ACHN (cell line): ENCODE results near the gene TUB.

Experiments
- DNase-seq: peaks from one replicate; pipeline ENCODE4 v3.0.0-alpha.2; 2015
- in situ Hi-C: cut with HindIII; loops from 2 replicates; pipeline ENCODE4 v1.10.0; 2017; ENCODE audit warnings: low sequenced_read_pairs, low pct_ligation_motif_present, low pct_unique_long_range_greater_than_20kb

The TUB gene

DNA sequence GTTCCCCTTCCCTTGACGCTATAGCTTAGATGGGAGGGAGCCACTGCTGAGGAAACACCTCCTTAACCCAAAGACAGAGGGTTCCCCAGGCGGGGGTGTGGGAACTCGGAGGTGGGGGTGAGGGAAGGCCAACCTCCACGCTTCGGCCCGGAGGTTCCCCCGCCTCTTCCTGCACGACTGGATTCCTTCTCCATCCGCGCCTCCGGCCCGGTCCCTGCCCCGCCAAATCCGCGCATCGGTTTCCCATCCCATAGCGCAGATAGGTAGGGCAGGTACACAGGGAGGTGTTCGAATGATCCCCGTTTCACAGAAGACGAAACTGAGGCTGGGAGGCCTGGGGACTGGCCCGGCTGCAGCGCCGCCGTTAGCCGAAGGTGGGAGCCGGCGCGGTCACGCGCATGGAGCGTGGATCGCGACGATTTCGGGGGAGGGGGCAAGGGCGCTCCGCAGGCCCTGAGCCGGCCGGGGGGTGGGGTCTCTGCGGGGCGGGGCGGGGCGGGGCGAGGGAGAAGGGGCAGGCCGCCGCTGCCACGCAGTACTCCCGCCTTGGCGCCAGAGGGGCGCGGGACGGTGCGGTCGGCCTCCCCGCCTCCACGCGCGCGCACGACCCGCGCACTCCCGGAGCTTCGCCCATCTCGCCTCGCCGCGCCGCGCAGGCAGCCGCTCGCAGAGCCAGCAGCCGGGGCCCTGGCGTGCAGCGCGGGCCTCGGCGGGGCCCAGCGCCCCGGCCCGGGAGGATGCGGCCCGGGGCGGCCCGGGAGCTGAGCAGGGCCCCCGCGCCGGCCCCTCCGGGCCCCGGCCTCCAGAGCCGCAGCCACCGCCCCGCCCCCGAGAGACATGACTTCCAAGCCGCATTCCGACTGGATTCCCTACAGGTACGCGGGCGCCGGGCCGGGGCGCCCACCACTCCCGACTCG is at the start of gene TUB:
TUB (plus strand) TSS at position 538 of the 917 bp plus-strand sequence; CDS start at position 838, 300 bp downstream.
- in situ Hi-C loops, result no loop called here
- DNase-seq, result no peak

GRCh38 chr11:8031248-8032115 is 49.5 kb upstream of the TUB start:
- DNase-seq, result no peak
- in situ Hi-C loops, result no loop called here

- no peak for DNase-seq
- in situ Hi-C loops, result no loop called here
Measured at GRCh38 chr11:8032122-8032521, 48.9 kb upstream of the TUB start.

DNA sequence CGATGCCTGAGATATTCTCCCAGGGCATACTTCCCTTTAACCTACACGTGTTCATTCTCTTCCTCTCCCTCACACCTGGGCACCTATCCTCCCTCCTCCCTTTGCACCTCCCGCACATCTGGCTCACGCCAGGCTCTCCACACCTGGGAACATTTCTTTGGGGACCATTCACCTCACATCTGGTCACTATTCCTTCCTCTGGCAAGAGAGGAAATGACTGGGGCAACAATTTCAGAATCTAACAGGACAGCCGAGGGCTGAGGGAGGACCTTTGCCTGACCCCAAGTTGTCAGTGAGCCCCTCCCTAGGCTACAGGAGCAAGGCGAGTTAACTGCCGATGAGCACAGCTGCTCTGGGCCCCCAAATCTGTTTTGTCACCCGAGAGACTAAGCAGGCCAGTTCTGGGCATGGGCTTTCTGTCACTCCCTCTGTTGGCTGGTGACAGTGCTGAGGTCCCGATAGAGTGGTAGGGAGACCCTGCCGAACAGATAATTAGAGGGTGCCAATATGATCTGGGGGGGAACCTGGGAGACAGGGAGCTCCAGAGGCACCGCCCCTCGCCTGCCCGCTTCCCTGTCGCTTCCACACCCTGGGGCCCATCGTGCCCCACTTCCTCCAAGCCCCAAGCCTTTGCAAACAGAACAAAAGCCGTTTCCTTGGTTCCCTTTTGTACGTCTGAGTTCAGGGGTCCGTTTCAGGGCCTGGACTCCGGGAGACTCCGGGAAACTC is 48.3 kb upstream of the TUB start:
- in situ Hi-C loops, result no loop called here
- DNase-seq, result no peak

DNA sequence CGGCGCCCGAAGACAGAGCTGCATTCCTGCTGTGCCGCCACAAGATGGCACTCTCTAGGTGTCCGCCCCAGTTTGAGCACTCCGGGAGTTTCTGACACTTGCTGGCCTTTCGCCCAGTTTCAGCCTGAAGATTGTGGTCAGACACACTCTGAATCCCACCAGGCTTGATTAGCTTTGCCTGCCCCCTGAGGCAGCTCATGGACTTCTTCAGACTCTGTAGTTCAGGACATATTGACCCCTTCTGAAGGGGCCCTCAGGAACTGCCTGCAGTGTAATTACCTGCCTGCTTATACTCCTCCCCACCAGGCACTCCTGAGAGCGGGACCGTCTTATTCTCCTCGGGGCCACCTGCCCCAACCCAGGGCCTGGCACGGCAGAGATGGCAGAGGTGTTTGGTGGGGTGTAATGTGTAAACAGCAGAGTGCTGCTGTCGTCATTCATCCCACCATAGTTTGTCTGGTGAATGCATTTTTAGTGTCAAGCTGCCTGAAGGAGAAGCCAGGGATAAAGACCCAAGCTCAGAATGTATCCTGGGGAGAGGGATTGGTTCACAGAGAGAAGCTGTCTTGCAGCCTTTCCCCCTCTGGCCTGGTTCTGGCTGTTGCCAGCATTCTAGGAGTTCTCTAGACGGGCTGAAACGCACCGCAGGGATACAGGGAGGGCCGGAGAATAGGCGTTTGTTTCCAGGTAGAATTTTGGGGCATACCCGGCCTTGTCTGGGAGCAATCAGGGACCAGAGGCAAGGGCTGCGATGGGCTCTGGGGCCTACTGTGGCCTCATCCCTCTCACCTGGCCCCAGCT is 47.5 kb upstream of the TUB start:
- in situ Hi-C loops, result no loop called here
- DNase-seq, result peak; percentile 59

- in situ Hi-C loops, result no loop called here
Measured at GRCh38 chr11:8034106-8034585, 46.9 kb upstream of the TUB start.

GRCh38 chr11:8034604-8035190 is 46.3 kb upstream of the TUB start:
- no peak for DNase-seq
- in situ Hi-C loops, result no loop called here

More at GRCh38 chr11:8034106-8034585, 46.9 kb upstream of the TUB start:
- DNase-seq, result no peak

DNA sequence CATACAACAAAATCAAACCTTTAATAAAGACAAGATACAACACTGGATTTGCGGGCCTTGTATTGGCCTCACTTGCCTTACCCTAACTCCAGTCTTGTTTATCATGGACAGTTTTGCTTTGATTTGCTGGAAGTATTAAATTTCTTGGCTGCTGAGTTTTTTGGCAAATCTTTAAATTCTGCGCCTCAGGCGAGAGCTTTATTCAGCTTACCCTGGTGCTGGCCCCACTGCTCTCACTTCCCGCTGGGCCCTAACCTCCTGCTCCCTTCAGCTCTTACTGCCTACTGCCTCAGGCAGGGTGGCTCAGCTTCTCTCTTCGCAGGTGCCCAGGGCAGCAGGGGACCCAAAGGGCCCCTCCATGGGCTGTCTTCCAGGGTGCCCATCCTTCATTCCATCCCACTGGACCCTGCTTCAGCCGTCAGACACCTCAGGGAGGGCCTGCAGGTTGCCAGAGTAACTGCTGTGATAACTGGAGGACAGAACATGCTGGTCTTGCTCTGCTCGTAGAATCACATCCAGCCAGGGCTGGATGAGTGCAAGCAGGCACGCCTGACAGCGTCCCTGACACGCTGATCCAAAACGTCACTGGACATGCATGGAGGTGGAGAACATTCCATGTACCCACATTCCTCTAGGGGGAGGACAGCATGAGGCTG is 45.7 kb upstream of the TUB start:
- no peak for DNase-seq
- in situ Hi-C loops, result no loop called here

DNA sequence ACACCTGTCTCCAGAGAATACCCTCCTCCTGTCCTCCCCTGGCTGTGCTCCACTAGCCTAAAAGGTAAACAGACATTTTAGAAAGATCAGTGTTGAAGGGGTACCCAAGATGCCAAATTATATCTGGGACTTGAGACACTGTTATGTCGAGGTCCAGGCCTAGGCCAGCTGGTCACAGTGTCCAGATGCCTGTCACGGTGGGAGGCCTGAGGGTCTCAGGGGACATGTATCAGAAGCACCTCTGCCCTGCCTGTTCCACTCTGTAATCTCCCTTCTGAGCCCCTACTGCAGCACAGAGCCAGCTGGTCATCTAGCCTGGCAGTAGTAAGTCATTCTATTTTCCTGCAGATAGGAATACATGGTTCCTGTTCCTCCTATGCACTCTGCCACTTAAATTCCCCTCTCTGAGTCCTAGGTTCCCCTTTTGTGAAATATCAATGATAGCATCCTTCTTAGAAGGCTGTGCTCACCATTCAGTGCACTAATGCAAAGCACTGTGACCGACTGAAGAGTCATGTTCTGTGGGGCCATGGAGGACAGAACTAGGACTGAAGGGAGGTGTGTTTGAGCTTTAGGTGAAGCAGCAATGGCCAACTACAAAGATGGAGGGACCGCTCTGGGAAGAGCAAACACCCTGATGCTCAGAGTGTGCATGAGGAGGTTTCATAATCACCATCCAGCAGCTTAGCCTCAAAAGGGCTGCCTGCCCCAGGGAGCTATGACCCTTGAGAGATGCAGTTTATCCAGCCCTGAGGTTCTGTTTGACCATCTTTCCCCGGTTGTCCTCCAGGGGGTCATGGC is 44.8 kb upstream of the TUB start:
- in situ Hi-C loops, result no loop called here
- DNase-seq, result no peak

DNA sequence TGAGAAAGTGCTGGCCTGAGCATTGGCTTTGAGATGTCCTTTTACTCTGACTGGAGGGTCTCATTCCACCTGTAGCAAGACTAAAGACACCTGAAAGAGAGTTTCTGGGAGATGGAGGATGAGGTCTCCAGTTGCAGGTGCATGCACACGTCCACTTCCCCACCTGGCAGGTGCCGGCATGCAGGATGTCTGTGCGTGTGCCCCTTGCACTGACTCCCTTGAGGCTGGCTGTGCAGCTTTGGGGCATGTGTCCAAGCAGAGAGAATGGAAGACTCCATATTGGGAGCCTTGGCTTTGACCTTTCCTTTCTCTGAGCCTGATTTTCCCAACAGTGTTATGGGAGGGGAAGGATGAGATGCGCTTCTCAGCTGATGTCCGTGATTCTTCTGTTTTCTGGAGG is 44.0 kb upstream of the TUB start:
- DNase-seq, result no peak
- in situ Hi-C loops, result no loop called here

- no peak for DNase-seq
- in situ Hi-C loops, result no loop called here
Measured at GRCh38 chr11:8038393-8038792, 42.6 kb upstream of the TUB start.

DNA sequence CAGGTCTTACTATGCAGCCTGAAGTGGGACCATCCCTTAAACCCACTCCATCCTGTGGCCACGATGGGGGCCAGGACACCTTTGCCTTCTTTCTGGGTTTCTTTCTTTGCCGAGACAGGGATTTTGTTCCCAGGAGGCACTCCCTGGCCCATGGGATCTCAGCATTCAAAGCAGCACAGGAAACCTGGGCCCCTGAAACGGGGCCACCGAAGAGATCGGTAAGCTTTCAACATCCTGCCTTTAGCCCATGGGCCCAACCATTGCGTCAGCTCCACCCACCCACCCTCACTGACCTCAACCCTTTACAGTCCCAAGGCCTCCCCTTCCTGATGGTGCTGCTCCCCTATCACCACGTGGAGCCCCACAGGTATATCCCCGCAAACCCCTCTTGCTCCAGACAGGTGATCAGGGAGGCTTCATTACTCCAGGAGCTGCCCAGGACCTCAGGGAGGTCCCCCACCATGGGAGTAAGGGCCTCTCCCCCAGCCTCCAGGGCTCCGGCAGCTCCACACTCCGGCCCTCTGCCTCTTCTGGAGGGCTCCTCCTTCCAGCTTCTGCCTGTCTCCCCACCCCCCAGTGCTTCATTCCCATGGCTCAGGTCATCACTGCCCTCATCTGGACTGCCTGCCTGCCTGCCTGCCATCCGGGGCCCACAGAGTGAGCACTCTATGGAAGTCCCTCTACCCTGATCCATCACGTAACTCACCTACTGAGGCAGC is 42.0 kb upstream of the TUB start:
- in situ Hi-C loops, result no loop called here
- DNase-seq, result no peak

DNA sequence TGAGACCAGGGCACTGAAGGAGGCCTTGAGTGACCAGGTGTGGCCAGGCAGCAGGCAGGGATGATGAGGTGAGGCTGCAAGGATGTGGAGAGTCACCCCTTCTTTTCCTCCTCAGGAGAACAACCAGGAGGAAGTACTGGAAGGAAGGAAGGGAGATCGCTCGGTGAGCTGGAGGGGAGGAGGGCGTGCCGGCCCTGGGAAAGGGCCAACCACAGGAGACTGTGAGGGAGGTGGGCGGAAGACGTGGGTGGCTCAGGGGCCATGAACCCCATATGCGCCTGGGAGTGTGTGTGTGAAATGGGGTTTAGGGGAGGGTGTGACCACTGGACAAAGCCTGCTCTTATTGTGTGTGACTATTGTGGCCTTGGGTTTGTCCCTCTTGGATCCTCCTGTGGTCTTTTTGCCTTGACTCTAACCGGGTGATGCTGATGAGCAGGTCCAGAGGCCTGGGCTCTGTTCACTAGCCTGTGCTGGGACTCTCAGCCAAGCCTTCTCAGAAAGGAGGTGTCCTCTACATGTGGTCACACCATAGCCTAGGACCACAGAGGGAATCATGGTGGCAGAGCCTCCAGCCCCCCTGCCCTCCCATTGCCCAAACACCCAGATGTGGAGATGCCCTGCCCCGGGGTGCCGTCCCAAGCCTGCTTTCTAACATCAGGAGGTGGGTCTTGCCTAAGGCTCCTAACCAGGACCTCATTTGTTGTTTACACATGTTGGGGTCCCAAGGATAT is 41.3 kb upstream of the TUB start:
- no peak for DNase-seq

DNA sequence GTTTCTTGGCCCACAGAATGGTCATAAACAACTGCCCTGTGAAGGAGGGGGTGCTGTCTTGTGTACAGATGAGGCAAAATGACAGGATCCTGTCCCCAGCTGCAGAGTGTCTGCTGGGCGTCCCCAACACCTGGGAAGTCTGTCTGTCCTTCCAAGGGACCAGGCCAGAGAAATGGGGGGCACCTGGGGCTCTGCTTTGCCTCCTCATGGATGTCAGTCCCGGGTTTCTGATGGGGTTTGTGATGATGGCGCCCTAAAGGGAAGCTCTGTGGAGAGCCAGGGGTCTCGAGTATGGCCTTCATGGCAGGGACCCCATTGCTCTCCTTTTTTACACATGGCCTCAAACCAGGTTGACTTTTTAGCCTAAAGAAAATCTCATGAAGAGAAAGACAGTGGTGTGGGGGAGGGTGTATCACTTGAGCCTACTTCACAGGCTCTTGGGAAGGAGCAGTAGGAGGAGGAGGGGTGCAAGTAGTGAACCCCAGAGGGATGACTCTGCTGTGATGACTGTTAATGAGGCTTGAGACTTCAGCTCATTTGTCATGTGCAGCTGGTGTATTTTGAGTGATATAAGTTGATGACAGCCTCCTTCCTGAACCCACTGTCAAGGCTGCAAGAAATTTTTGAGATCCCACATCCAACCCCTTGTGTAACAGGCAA is 40.6 kb upstream of the TUB start:
- in situ Hi-C loops, result no loop called here
- no peak for DNase-seq

More for the DNA sequence above, 41.3 kb upstream of the TUB start:
- in situ Hi-C loops, result no loop called here

DNA sequence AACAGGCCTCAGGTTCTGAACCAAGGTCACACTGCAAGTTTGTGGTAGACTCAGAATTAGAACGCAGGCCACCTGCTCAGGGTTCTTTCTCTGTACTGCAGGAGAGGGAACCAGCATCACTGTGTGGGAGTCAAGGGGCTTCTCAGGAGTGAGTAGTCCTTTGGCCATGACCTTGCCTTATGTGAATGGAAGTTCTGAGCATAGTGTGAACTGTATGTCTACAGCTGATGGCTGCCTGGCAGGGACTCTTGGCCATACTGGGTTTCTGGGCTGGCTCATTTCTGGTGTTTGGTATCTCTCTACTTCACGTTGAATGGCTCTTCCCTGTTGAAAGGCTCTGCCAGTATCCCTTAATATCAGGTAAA is 40.1 kb upstream of the TUB start:
- in situ Hi-C loops, result no loop called here
- DNase-seq, result no peak
